Measurements from ENCODE around the gene SAMD10. TPM values are rescaled to one million over a fixed set of nuclear protein-coding genes. Genes with fewer than 3 reads are reported as not detected.

SAMD10 gene
- total and polyA plus RNA-seq, 8 donors, result 2.9 to 68.1 (median 6.5) TPM

- Histone ChIP-seq H3K4me1 (peaks cover 16 to 26% (median 20%) of the 10 kb centered on the region in 4 donors), H3K27me3 (no peaks in the 10 kb centered on the region), H3K27ac (peak overlapping the region in 4 of 5 donors; percentile 35 to 85 (median 66)), H3K36me3 (peaks cover 17 to 36% (median 31%) of the 10 kb centered on the region in 4 donors), H3K9me3 (peaks cover 0 to 15% (median 1%) of the 10 kb centered on the region in 4 donors), H3K4me3 (peak overlapping the region; percentile 67 to 87 (median 70))
- WGBS, 5 donors, result 74 to 84% (median 79%) methylated on average over 7 to 14 of the region's 14 CpGs
- TF ChIP-seq EP300 (IDR thresholded peaks at IDR 0.05) (no peak), POLR2AphosphoS5 (IDR thresholded peaks at IDR 0.05) (no peak), CTCF (IDR thresholded peaks at IDR 0.05) (no peak), POLR2A (IDR thresholded peaks at IDR 0.05) (no peak)
- DNase-seq, result peak in 1 of 2 donors; percentile 31
- intact Hi-C loops (cut with DNase I; ENCODE audit: low total_unique reads), result no loop called here
These were observed 11.1 kb downstream of the SAMD10 start for GRCh38 chr20:63968136-63968927.

GRCh38 chr20:63967330-63968135 is 11.9 kb downstream of the SAMD10 start:
- intact Hi-C loops (cut with DNase I; ENCODE audit: low total_unique reads), result no loop called here

GRCh38 chr20:63966944-63967322 is 12.5 kb downstream of the SAMD10 start:
- H3K9me3 ChIP-seq, result peaks cover 0 to 15% (median 1%) of the 10 kb centered on the region in 4 donors
- WGBS, 5 donors, result 85 to 95% (median 93%) methylated on average over 7 to 13 of the region's 13 CpGs
- DNase-seq, result peak in 1 of 2 donors; percentile 2
- peaks cover 15 to 24% (median 19%) of the 10 kb centered on the region in 4 donors for H3K4me1 ChIP-seq
- intact Hi-C loops (cut with DNase I; ENCODE audit: low total_unique reads), result no loop called here
- no peak overlapping the region for H3K4me3 ChIP-seq
- TF ChIP-seq POLR2AphosphoS5 (IDR thresholded peaks at IDR 0.05), result no peak
- no peak for TF ChIP-seq CTCF (IDR thresholded peaks at IDR 0.05)
- no peak for TF ChIP-seq POLR2A (IDR thresholded peaks at IDR 0.05)
- TF ChIP-seq EP300 (IDR thresholded peaks at IDR 0.05), result no peak
- no peaks in the 10 kb centered on the region for H3K27me3 ChIP-seq
- H3K27ac ChIP-seq, result no peak overlapping the region
- peaks cover 28 to 50% (median 45%) of the 10 kb centered on the region in 4 donors for H3K36me3 ChIP-seq

More at GRCh38 chr20:63967330-63968135, 11.9 kb downstream of the SAMD10 start:
- TF ChIP-seq POLR2AphosphoS5 (IDR thresholded peaks at IDR 0.05) (no peak), CTCF (IDR thresholded peaks at IDR 0.05) (no peak), POLR2A (IDR thresholded peaks at IDR 0.05) (no peak), EP300 (IDR thresholded peaks at IDR 0.05) (no peak)
- WGBS, 5 donors, result 89 to 95% (median 92%) methylated on average over 25 to 28 of the region's 28 CpGs
- Histone ChIP-seq H3K36me3 (peaks cover 25 to 44% (median 39%) of the 10 kb centered on the region in 4 donors), H3K27me3 (no peaks in the 10 kb centered on the region), H3K4me3 (no peak overlapping the region), H3K9me3 (peaks cover 0 to 15% (median 1%) of the 10 kb centered on the region in 4 donors), H3K4me1 (peaks cover 15 to 24% (median 19%) of the 10 kb centered on the region in 4 donors), H3K27ac (no peak overlapping the region)
- DNase-seq, result peak; percentile 5 to 22

Measured in stomach (tissue), 9 donors.